ENCODE results near the gene COL19A1.

The COL19A1 gene

GRCh38 chr6:70028246-70028645, 161.9 kb downstream of the COL19A1 start:
- Histone ChIP-seq H3K27me3 (replicated peaks; ENCODE audit: control insufficient read depth, insufficient read depth, low read length) (no peaks in the 10 kb centered on the region), H3K9me3 (ENCODE audit: control insufficient read depth, low read length) (no peaks in the 10 kb centered on the region), H3K9ac (ENCODE audit: low read length) (no peak overlapping the region), H3K4me1 (ENCODE audit: control insufficient read depth, insufficient read depth, low read length) (no peaks in the 10 kb centered on the region), H3K36me3 (ENCODE audit: control insufficient read depth, insufficient read depth, low read length, severe bottlenecking) (no peaks in the 10 kb centered on the region), H3K4me3 (ENCODE audit: low read length) (no peak overlapping the region)
- DNase-seq (ENCODE audit: low read depth): no peak

DNA sequence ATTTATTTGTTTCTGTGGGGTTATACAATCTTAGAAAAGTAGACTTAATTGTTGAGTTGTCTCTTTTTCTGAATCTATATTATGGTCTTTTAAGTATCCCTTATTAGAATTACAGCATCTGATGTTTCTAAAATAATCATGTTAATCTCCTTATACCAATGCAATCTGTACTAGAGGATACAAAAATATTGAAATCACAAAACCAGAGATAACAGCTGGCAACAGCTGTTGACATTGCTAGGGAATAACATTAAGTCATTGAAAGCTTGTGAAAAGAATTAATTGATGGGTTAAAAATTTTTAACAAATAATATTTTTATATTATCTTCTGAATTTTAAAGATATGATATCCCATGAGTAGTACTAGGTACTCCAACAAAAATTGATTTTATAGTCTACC, 162.6 kb downstream of the COL19A1 start:
- no peaks in the 10 kb centered on the region for H3K9me3 ChIP-seq (ENCODE audit: control insufficient read depth, low read length)
- no peaks in the 10 kb centered on the region for H3K36me3 ChIP-seq (ENCODE audit: control insufficient read depth, insufficient read depth, low read length, severe bottlenecking)
- no peaks in the 10 kb centered on the region for H3K4me1 ChIP-seq (ENCODE audit: control insufficient read depth, insufficient read depth, low read length)
- DNase-seq (ENCODE audit: low read depth): no peak
- H3K27me3 ChIP-seq (replicated peaks; ENCODE audit: control insufficient read depth, insufficient read depth, low read length): no peaks in the 10 kb centered on the region
- H3K9ac ChIP-seq (ENCODE audit: low read length): no peak overlapping the region
- H3K4me3 ChIP-seq (ENCODE audit: low read length): no peak overlapping the region

GRCh38 chr6:70033781-70034180, 167.4 kb downstream of the COL19A1 start:
- no peak for DNase-seq (ENCODE audit: low read depth)
- Histone ChIP-seq H3K27me3 (replicated peaks; ENCODE audit: control insufficient read depth, insufficient read depth, low read length) (no peaks in the 10 kb centered on the region), H3K9me3 (ENCODE audit: control insufficient read depth, low read length) (no peaks in the 10 kb centered on the region), H3K4me1 (ENCODE audit: control insufficient read depth, insufficient read depth, low read length) (no peaks in the 10 kb centered on the region), H3K36me3 (ENCODE audit: control insufficient read depth, insufficient read depth, low read length, severe bottlenecking) (no peaks in the 10 kb centered on the region), H3K9ac (ENCODE audit: low read length) (no peak overlapping the region), H3K4me3 (ENCODE audit: low read length) (no peak overlapping the region)

GRCh38 chr6:70037445-70037844, 171.1 kb downstream of the COL19A1 start:
- Histone ChIP-seq H3K9ac (ENCODE audit: low read length) (no peak overlapping the region), H3K9me3 (ENCODE audit: control insufficient read depth, low read length) (no peaks in the 10 kb centered on the region), H3K4me3 (ENCODE audit: low read length) (no peak overlapping the region), H3K36me3 (ENCODE audit: control insufficient read depth, insufficient read depth, low read length, severe bottlenecking) (no peaks in the 10 kb centered on the region), H3K27me3 (replicated peaks; ENCODE audit: control insufficient read depth, insufficient read depth, low read length) (no peaks in the 10 kb centered on the region), H3K4me1 (ENCODE audit: control insufficient read depth, insufficient read depth, low read length) (no peaks in the 10 kb centered on the region)
- DNase-seq (ENCODE audit: low read depth): no peak

DNA sequence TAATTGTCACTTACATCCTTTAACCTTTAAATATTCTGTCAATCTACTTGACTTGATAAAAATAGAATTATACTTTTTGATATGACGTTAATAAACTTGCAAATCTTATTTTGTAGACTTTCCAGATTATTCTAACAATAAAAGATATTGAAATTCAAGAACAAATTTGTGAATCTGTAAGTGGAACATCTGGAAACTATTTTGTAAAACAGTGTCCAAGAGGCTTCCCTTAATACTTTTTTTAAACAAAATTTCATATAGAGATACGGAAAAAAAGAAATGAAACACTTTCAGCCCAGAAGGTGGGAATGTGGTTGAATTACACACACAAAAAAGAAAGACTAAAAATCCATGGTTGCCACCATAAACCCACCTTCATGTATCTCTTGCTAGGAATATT, 174.4 kb downstream of the COL19A1 start:
- DNase-seq (ENCODE audit: low read depth): no peak

GRCh38 chr6:70041411-70041810, 175.1 kb downstream of the COL19A1 start:
- no peaks in the 10 kb centered on the region for H3K4me1 ChIP-seq (ENCODE audit: control insufficient read depth, insufficient read depth, low read length)
- no peak overlapping the region for H3K4me3 ChIP-seq (ENCODE audit: low read length)
- no peaks in the 10 kb centered on the region for H3K36me3 ChIP-seq (ENCODE audit: control insufficient read depth, insufficient read depth, low read length, severe bottlenecking)
- no peaks in the 10 kb centered on the region for H3K27me3 ChIP-seq (replicated peaks; ENCODE audit: control insufficient read depth, insufficient read depth, low read length)
- no peak overlapping the region for H3K9ac ChIP-seq (ENCODE audit: low read length)
- peaks cover 11% of the 10 kb centered on the region for H3K9me3 ChIP-seq (ENCODE audit: control insufficient read depth, low read length)
- DNase-seq (ENCODE audit: low read depth): no peak

More for the DNA sequence above, 174.4 kb downstream of the COL19A1 start:
- Histone ChIP-seq H3K9ac (ENCODE audit: low read length) (no peak overlapping the region), H3K9me3 (ENCODE audit: control insufficient read depth, low read length) (peaks cover 11% of the 10 kb centered on the region), H3K27me3 (replicated peaks; ENCODE audit: control insufficient read depth, insufficient read depth, low read length) (no peaks in the 10 kb centered on the region), H3K4me3 (ENCODE audit: low read length) (no peak overlapping the region), H3K36me3 (ENCODE audit: control insufficient read depth, insufficient read depth, low read length, severe bottlenecking) (no peaks in the 10 kb centered on the region), H3K4me1 (ENCODE audit: control insufficient read depth, insufficient read depth, low read length) (no peaks in the 10 kb centered on the region)

GRCh38 chr6:70045413-70045812, 179.1 kb downstream of the COL19A1 start:
- Histone ChIP-seq H3K9me3 (ENCODE audit: control insufficient read depth, low read length) (peaks cover 11% of the 10 kb centered on the region), H3K4me3 (ENCODE audit: low read length) (no peak overlapping the region), H3K4me1 (ENCODE audit: control insufficient read depth, insufficient read depth, low read length) (no peaks in the 10 kb centered on the region), H3K36me3 (ENCODE audit: control insufficient read depth, insufficient read depth, low read length, severe bottlenecking) (no peaks in the 10 kb centered on the region), H3K27me3 (replicated peaks; ENCODE audit: control insufficient read depth, insufficient read depth, low read length) (no peaks in the 10 kb centered on the region), H3K9ac (ENCODE audit: low read length) (no peak overlapping the region)
- no peak for DNase-seq (ENCODE audit: low read depth)

DNA sequence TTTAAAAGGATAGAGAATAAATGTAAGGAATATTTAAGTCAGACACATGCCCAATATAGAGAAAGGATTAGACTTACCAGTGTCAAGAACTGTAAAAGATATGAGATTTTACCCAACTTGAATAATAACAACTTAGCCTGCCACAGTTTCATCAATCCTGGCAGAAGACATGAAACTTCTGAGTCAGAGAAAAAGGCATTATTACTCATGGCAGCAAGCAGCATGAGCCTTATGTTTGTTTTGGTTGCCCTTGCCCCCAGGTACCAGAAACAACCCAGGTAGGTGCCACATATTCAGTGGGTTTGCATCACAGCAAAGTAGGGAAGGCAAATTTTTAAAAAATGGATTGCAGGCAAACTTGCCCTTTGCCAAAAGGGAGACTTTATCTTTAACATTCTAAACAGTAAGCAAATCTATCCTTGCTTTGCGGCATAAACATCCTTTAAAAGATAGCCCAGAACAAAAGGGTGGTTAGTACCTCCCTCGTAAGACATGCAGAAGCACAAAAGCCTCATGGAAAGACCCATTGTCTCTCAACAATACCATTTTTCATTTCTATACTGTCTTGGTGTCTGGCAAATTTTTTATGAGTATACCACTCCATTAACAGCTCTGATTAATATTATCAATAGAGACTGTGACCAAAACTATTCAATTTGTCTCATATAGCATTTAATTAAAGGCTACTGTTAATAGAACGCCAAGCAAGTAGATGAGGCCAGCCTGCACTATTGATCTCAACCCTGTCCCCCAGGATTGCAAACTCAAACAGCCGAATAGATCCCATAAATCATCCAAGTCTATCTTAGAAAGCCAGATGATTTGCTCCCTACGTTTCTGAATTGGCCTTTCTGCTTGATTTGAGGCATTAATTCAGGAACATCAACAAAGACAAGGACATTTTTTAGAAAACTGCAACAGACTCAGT, 185.1 kb downstream of the COL19A1 start:
- Histone ChIP-seq H3K36me3 (ENCODE audit: control insufficient read depth, insufficient read depth, low read length, severe bottlenecking) (no peaks in the 10 kb centered on the region), H3K9me3 (ENCODE audit: control insufficient read depth, low read length) (no peaks in the 10 kb centered on the region), H3K9ac (ENCODE audit: low read length) (no peak overlapping the region), H3K4me1 (ENCODE audit: control insufficient read depth, insufficient read depth, low read length) (no peaks in the 10 kb centered on the region), H3K27me3 (replicated peaks; ENCODE audit: control insufficient read depth, insufficient read depth, low read length) (no peaks in the 10 kb centered on the region), H3K4me3 (ENCODE audit: low read length) (no peak overlapping the region)
- no peak for DNase-seq (ENCODE audit: low read depth)

GRCh38 chr6:70059039-70059719, 192.8 kb downstream of the COL19A1 start:
- Histone ChIP-seq H3K27me3 (replicated peaks; ENCODE audit: control insufficient read depth, insufficient read depth, low read length) (no peaks in the 10 kb centered on the region), H3K4me3 (ENCODE audit: low read length) (no peak overlapping the region), H3K36me3 (ENCODE audit: control insufficient read depth, insufficient read depth, low read length, severe bottlenecking) (no peaks in the 10 kb centered on the region), H3K4me1 (ENCODE audit: control insufficient read depth, insufficient read depth, low read length) (no peaks in the 10 kb centered on the region), H3K9me3 (ENCODE audit: control insufficient read depth, low read length) (no peaks in the 10 kb centered on the region), H3K9ac (ENCODE audit: low read length) (no peak overlapping the region)
- peak; percentile 24 for DNase-seq (ENCODE audit: low read depth)

- H3K9ac ChIP-seq (ENCODE audit: low read length): no peak overlapping the region
- H3K4me3 ChIP-seq (ENCODE audit: low read length): no peak overlapping the region
- H3K36me3 ChIP-seq (ENCODE audit: control insufficient read depth, insufficient read depth, low read length, severe bottlenecking): no peaks in the 10 kb centered on the region
- no peaks in the 10 kb centered on the region for H3K9me3 ChIP-seq (ENCODE audit: control insufficient read depth, low read length)
- no peaks in the 10 kb centered on the region for H3K4me1 ChIP-seq (ENCODE audit: control insufficient read depth, insufficient read depth, low read length)
- no peaks in the 10 kb centered on the region for H3K27me3 ChIP-seq (replicated peaks; ENCODE audit: control insufficient read depth, insufficient read depth, low read length)
- no peak for DNase-seq (ENCODE audit: low read depth)
These were observed 194.3 kb downstream of the COL19A1 start for GRCh38 chr6:70060680-70061079.

- H3K4me3 ChIP-seq (ENCODE audit: low read length): no peak overlapping the region
- H3K9ac ChIP-seq (ENCODE audit: low read length): no peak overlapping the region
- no peaks in the 10 kb centered on the region for H3K36me3 ChIP-seq (ENCODE audit: control insufficient read depth, insufficient read depth, low read length, severe bottlenecking)
- no peak for DNase-seq (ENCODE audit: low read depth)
- no peaks in the 10 kb centered on the region for H3K9me3 ChIP-seq (ENCODE audit: control insufficient read depth, low read length)
- no peaks in the 10 kb centered on the region for H3K27me3 ChIP-seq (replicated peaks; ENCODE audit: control insufficient read depth, insufficient read depth, low read length)
- no peaks in the 10 kb centered on the region for H3K4me1 ChIP-seq (ENCODE audit: control insufficient read depth, insufficient read depth, low read length)
These were observed 195.2 kb downstream of the COL19A1 start for GRCh38 chr6:70061546-70061945.
